AG09319 (cell line): ENCODE results near the gene CCDC127.

ENCODE experiments used
- DNase-seq: peaks from one replicate; pipeline ENCODE4 v3.0.0-alpha.2; 2010; ENCODE audit warnings: low read depth; ENCODE audit errors: extremely low read depth
- CTCF ChIP-seq: IDR thresholded peaks from 2 replicates; pipeline ENCODE4 v1.5.1; 2011; ENCODE audit warnings: low read depth, mild to moderate bottlenecking, inconsistent platforms, low read length, moderate library complexity

The CCDC127 gene

GRCh38 chr5:160921-161802, 56.8 kb downstream of the CCDC127 start:
- TF ChIP-seq CTCF: no peak
- DNase-seq: no peak

GRCh38 chr5:160173-160510, 57.8 kb downstream of the CCDC127 start:
- TF ChIP-seq CTCF: no peak
- DNase-seq: no peak

GRCh38 chr5:159448-160172, 58.3 kb downstream of the CCDC127 start:
- no peak for TF ChIP-seq CTCF
- no peak for DNase-seq

- no peak for DNase-seq
- TF ChIP-seq CTCF: no peak
Measured at GRCh38 chr5:158807-159447, 59.0 kb downstream of the CCDC127 start.

- no peak for DNase-seq
- TF ChIP-seq CTCF: no peak
Measured at GRCh38 chr5:157801-158200, 60.2 kb downstream of the CCDC127 start.

GRCh38 chr5:157126-157715, 60.7 kb downstream of the CCDC127 start:
- no peak for DNase-seq
- no peak for TF ChIP-seq CTCF
